Measurements from ENCODE around the gene MARVELD2. TPM values are rescaled to one million over a fixed set of nuclear protein-coding genes. Genes with fewer than 3 reads are reported as not detected.
"Not testable (repeated sequence)": the region's sequence is repeated elsewhere in the genome, so short reads cannot be mapped to it uniquely, and the experiment has no call there.

The MARVELD2 gene
- total RNA-seq, 1 donor from 2014 or later: 1.5 TPM

GRCh38 chr5:69435276-69435884 is 20.5 kb downstream of the MARVELD2 start:
- intact Hi-C loops (cut with DNase I); ATAC-seq; DNase-seq (ENCODE audit: missing footprints): not testable (repeated sequence)

GRCh38 chr5:69444127-69444754 is 29.3 kb downstream of the MARVELD2 start:
- intact Hi-C loops (cut with DNase I): no loop called here
- DNase-seq (ENCODE audit: missing footprints) (no peak), ATAC-seq (no peak)

- intact Hi-C loops (cut with DNase I): no loop called here
- DNase-seq (ENCODE audit: missing footprints) (no peak), ATAC-seq (no peak)
Measured at GRCh38 chr5:69449511-69449910, 34.6 kb downstream of the MARVELD2 start.

GRCh38 chr5:69450116-69450515 is 35.2 kb downstream of the MARVELD2 start:
- ATAC-seq (no peak), DNase-seq (ENCODE audit: missing footprints) (no peak)
- intact Hi-C loops (cut with DNase I): no loop called here

- DNase-seq (ENCODE audit: missing footprints); intact Hi-C loops (cut with DNase I); ATAC-seq: not testable (repeated sequence)
Measured at GRCh38 chr5:69450527-69450926, 35.6 kb downstream of the MARVELD2 start.

GRCh38 chr5:69451941-69452647 is 37.2 kb downstream of the MARVELD2 start:
- ATAC-seq (no peak), DNase-seq (ENCODE audit: missing footprints) (no peak)
- intact Hi-C loops (cut with DNase I): no loop called here

GRCh38 chr5:69453487-69453886 is 38.6 kb downstream of the MARVELD2 start:
- intact Hi-C loops (cut with DNase I); ATAC-seq; DNase-seq (ENCODE audit: missing footprints): not testable (repeated sequence)

GRCh38 chr5:69454460-69455249 is 39.7 kb downstream of the MARVELD2 start:
- DNase-seq (ENCODE audit: missing footprints) (no peak), ATAC-seq (no peak)
- intact Hi-C loops (cut with DNase I): no loop called here

GRCh38 chr5:69455428-69455988 is 40.6 kb downstream of the MARVELD2 start:
- DNase-seq (ENCODE audit: missing footprints); ATAC-seq; intact Hi-C loops (cut with DNase I): not testable (repeated sequence)

GRCh38 chr5:69462170-69462569 is 47.3 kb downstream of the MARVELD2 start:
- no peak for ATAC-seq
- no peak for DNase-seq (ENCODE audit: missing footprints)

GRCh38 chr5:69466375-69466774 is 51.5 kb downstream of the MARVELD2 start:
- intact Hi-C loops (cut with DNase I); ATAC-seq; DNase-seq (ENCODE audit: missing footprints): not testable (repeated sequence)

More at GRCh38 chr5:69462170-69462569, 47.3 kb downstream of the MARVELD2 start:
- intact Hi-C loops (cut with DNase I): no loop called here

- DNase-seq (ENCODE audit: missing footprints) (no peak), ATAC-seq (no peak)
- intact Hi-C loops (cut with DNase I): no loop called here
Measured at GRCh38 chr5:69467442-69468225, 52.7 kb downstream of the MARVELD2 start.

GRCh38 chr5:69468631-69469030 is 53.7 kb downstream of the MARVELD2 start:
- no peak for DNase-seq (ENCODE audit: missing footprints)
- intact Hi-C loops (cut with DNase I): no loop called here
- ATAC-seq: no peak

GRCh38 chr5:69471516-69471915 is 56.6 kb downstream of the MARVELD2 start:
- intact Hi-C loops (cut with DNase I); DNase-seq (ENCODE audit: missing footprints); ATAC-seq: not testable (repeated sequence)

GRCh38 chr5:69472535-69473143 is 57.7 kb downstream of the MARVELD2 start:
- intact Hi-C loops (cut with DNase I); DNase-seq (ENCODE audit: missing footprints); ATAC-seq: not testable (repeated sequence)

- intact Hi-C loops (cut with DNase I): no loop called here
Measured at GRCh38 chr5:69477170-69477569, 62.3 kb downstream of the MARVELD2 start.

GRCh38 chr5:69478296-69478695 is 63.4 kb downstream of the MARVELD2 start:
- ATAC-seq; DNase-seq (ENCODE audit: missing footprints); intact Hi-C loops (cut with DNase I): not testable (repeated sequence)

More at GRCh38 chr5:69477170-69477569, 62.3 kb downstream of the MARVELD2 start:
- DNase-seq (ENCODE audit: missing footprints) (no peak), ATAC-seq (no peak)
